Stimulated activated naive B cell treated with anti-CD40 and anti-IgM and Interleukin-4, amounts not matched to agents 10 μg/mL and 1 μg/mL and 100 μg/mL, for 72 hours (primary cell): ENCODE measurements around the gene NRXN3.

Source experiments
- ATAC-seq, 2 donors: fragments of 150-1000 bp; cut with Tn5 transposase; replicated peaks; 2 replicates each; pipeline ENCODE4 v1.10.0; 2021; ENCODE audit warnings: moderate library complexity in 1 of 2
- DNase-seq: peaks from one replicate; pipeline ENCODE4 v3.0.0; 2021
- H3K27ac Mint-ChIP-seq: one replicate; pipeline ENCODE4 v1.8.0; 2022; ENCODE audit warnings: mild to moderate bottlenecking, mixed read lengths
- H3K27me3 Mint-ChIP-seq, 2 donors: one replicate each; pipeline ENCODE4 v1.8.0; 2022; ENCODE audit warnings: mixed read lengths in 2 of 2
- H3K36me3 Mint-ChIP-seq, 2 donors: one replicate each; pipeline ENCODE4 v1.8.0; 2022; ENCODE audit warnings: mixed read lengths in 2 of 2, mild to moderate bottlenecking in 1 of 2
- H3K4me1 Mint-ChIP-seq, 2 donors: one replicate each; pipeline ENCODE4 v1.8.0; 2022; ENCODE audit warnings: mixed read lengths in 2 of 2, mild to moderate bottlenecking in 1 of 2
- H3K4me3 Mint-ChIP-seq, 2 donors: one replicate each; pipeline ENCODE4 v1.8.0; 2022; ENCODE audit warnings: mild to moderate bottlenecking in 2 of 2, mixed read lengths in 2 of 2, moderate library complexity in 1 of 2
- H3K9me3 Mint-ChIP-seq, 2 donors: one replicate each; pipeline ENCODE4 v1.8.0; 2022; ENCODE audit warnings: mixed read lengths in 2 of 2, mild to moderate bottlenecking in 1 of 2

NRXN3 gene

DNA sequence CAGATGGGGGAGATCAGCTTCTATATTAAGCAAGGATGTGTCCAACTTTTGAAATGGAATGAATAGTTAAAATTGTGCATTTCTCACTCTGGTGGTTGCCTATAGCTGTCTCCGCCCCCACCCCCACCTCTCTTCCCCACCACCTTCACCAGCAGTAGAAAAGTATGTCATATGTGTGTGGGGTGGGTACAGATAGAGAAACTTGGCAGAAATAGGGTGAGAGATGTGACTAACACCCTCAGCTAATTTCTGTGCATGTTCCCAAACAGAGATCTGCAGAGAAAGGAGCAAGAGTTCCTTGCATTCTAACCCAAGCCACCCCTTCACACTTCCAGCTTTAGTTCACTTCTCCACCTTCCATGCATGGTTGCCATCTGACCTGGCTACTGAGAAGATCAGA is 980.1 kb downstream of the NRXN3 start:
- H3K36me3 Mint-ChIP-seq, result no peaks in the 10 kb centered on the region
- H3K4me3 Mint-ChIP-seq, result no peak overlapping the region
- no peaks in the 10 kb centered on the region for H3K27me3 Mint-ChIP-seq
- peaks cover 3% of the 10 kb centered on the region in 2 donors for H3K9me3 Mint-ChIP-seq
- DNase-seq, result no peak
- no peak for ATAC-seq
- no peak overlapping the region for H3K27ac Mint-ChIP-seq
- no peaks in the 10 kb centered on the region for H3K4me1 Mint-ChIP-seq

- H3K36me3 Mint-ChIP-seq, result no peaks in the 10 kb centered on the region
- no peak for ATAC-seq
- DNase-seq, result no peak
- no peaks in the 10 kb centered on the region for H3K4me1 Mint-ChIP-seq
- no peak overlapping the region for H3K4me3 Mint-ChIP-seq
- no peak overlapping the region for H3K27ac Mint-ChIP-seq
- H3K9me3 Mint-ChIP-seq, result peaks cover 0 to 3% of the 10 kb centered on the region in 2 donors
- no peaks in the 10 kb centered on the region for H3K27me3 Mint-ChIP-seq
Measured at GRCh38 chr14:79157369-79157768, 987.2 kb downstream of the NRXN3 start.

- H3K4me1 Mint-ChIP-seq, result no peaks in the 10 kb centered on the region
- no peak overlapping the region for H3K27ac Mint-ChIP-seq
- no peak overlapping the region for H3K4me3 Mint-ChIP-seq
- DNase-seq, result no peak
- H3K27me3 Mint-ChIP-seq, result no peaks in the 10 kb centered on the region
- no peaks in the 10 kb centered on the region for H3K36me3 Mint-ChIP-seq
- peaks cover 4 to 8% of the 10 kb centered on the region in 2 donors for H3K9me3 Mint-ChIP-seq
- no peak for ATAC-seq
Measured at GRCh38 chr14:79161571-79161970, 991.4 kb downstream of the NRXN3 start.

DNA sequence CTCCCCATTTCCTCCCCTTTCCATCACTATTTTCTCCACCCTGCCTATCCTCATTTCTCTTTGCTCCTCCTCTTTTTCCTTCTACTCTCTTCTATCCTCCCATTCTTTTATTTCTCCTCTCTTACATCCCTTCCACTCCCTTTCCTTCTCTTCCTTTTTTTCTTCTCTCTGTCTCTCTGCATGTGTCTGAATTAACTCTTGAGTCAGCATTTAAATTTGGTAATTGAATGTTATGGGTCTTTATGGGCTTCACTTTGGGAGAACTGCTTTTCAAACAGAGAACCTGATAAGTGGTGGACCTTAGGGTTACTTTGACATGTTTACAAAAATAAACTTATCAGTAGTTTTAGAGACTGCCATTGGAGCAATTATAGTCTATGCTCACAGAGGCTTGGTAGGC is 992.7 kb downstream of the NRXN3 start:
- Mint-ChIP-seq H3K4me1 (no peaks in the 10 kb centered on the region), H3K9me3 (peaks cover 4 to 8% of the 10 kb centered on the region in 2 donors), H3K27ac (no peak overlapping the region), H3K4me3 (no peak overlapping the region), H3K27me3 (no peaks in the 10 kb centered on the region), H3K36me3 (no peaks in the 10 kb centered on the region)
- ATAC-seq (no peak), DNase-seq (no peak)

GRCh38 chr14:79165471-79166090 is 995.4 kb downstream of the NRXN3 start:
- no peaks in the 10 kb centered on the region for H3K27me3 Mint-ChIP-seq
- DNase-seq, result no peak
- H3K4me1 Mint-ChIP-seq, result no peaks in the 10 kb centered on the region
- H3K4me3 Mint-ChIP-seq, result no peak overlapping the region
- ATAC-seq, result no peak
- no peak overlapping the region for H3K27ac Mint-ChIP-seq
- H3K9me3 Mint-ChIP-seq, result peaks cover 8% of the 10 kb centered on the region in 2 donors
- H3K36me3 Mint-ChIP-seq, result no peaks in the 10 kb centered on the region

DNA sequence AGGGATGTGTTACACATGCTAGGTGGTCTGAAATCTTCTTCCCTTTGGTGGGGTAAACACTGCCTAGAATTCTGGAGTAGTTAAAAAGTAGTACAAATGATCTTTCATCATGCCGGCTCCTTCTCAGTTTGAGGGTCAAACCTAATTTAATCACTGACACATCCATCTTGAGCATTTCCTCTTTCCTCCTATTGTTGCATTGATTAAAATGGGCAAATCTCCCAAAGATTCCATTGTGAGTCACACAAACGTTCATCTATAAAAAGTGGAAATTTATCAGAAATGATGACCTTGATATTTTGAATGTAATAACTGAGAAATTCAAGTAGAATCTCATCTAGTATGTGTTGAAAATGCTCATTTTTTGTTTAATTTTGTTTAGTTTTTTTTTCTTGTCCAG is 996.0 kb downstream of the NRXN3 start:
- Mint-ChIP-seq H3K27me3 (no peaks in the 10 kb centered on the region), H3K4me1 (no peaks in the 10 kb centered on the region), H3K36me3 (no peaks in the 10 kb centered on the region), H3K4me3 (no peak overlapping the region), H3K9me3 (peaks cover 8% of the 10 kb centered on the region in 2 donors), H3K27ac (no peak overlapping the region)
- DNase-seq (no peak), ATAC-seq (no peak)

- no peak overlapping the region for H3K4me3 Mint-ChIP-seq
Measured at GRCh38 chr14:79167957-79168356, 997.8 kb downstream of the NRXN3 start.

GRCh38 chr14:79175671-79176070 is 1005.5 kb downstream of the NRXN3 start:
- ATAC-seq, result no peak

More at GRCh38 chr14:79167957-79168356, 997.8 kb downstream of the NRXN3 start:
- peaks cover under 1 to 6% of the 10 kb centered on the region in 2 donors for H3K9me3 Mint-ChIP-seq
- ATAC-seq (no peak), DNase-seq (no peak)
- no peak overlapping the region for H3K27ac Mint-ChIP-seq
- no peaks in the 10 kb centered on the region for H3K36me3 Mint-ChIP-seq
- no peaks in the 10 kb centered on the region for H3K4me1 Mint-ChIP-seq
- H3K27me3 Mint-ChIP-seq, result no peaks in the 10 kb centered on the region

GRCh38 chr14:79177106-79177505 is 1006.9 kb downstream of the NRXN3 start:
- Mint-ChIP-seq H3K9me3 (peaks cover 0 to 5% of the 10 kb centered on the region in 2 donors), H3K36me3 (no peaks in the 10 kb centered on the region), H3K4me1 (no peaks in the 10 kb centered on the region), H3K27me3 (no peaks in the 10 kb centered on the region), H3K4me3 (no peak overlapping the region), H3K27ac (no peak overlapping the region)
- DNase-seq (no peak), ATAC-seq (no peak)

More at GRCh38 chr14:79175671-79176070, 1005.5 kb downstream of the NRXN3 start:
- no peaks in the 10 kb centered on the region for H3K4me1 Mint-ChIP-seq
- no peak overlapping the region for H3K27ac Mint-ChIP-seq
- H3K27me3 Mint-ChIP-seq, result no peaks in the 10 kb centered on the region
- no peak for DNase-seq
- H3K9me3 Mint-ChIP-seq, result peaks cover 0 to 5% of the 10 kb centered on the region in 2 donors
- no peak overlapping the region for H3K4me3 Mint-ChIP-seq
- no peaks in the 10 kb centered on the region for H3K36me3 Mint-ChIP-seq

DNA sequence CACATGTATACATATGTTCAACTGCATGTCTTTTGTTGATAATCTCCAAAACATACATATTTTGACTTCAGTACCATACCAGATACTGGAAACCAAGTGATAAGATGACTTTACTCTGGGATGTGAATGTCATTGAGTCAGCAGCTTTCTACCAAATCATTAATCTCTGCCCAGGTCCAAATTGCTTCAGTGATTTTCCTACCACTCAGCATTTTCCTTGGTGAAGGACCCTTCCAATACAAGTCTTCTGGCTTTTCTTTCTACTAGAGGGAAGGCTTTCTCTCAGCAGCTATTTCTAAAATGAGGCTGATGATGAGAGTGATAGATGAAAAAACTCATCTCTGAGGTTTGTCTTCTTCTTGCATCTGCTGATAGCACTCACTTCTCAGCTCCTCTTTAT is 1008.5 kb downstream of the NRXN3 start:
- ATAC-seq, result no peak

GRCh38 chr14:79179985-79180384 is 1009.8 kb downstream of the NRXN3 start:
- DNase-seq (no peak), ATAC-seq (no peak)
- Mint-ChIP-seq H3K4me1 (no peaks in the 10 kb centered on the region), H3K27ac (no peak overlapping the region), H3K27me3 (no peaks in the 10 kb centered on the region), H3K4me3 (no peak overlapping the region), H3K36me3 (no peaks in the 10 kb centered on the region), H3K9me3 (peaks cover 0 to 5% of the 10 kb centered on the region in 2 donors)

More for the DNA sequence above, 1008.5 kb downstream of the NRXN3 start:
- Mint-ChIP-seq H3K27ac (no peak overlapping the region), H3K36me3 (no peaks in the 10 kb centered on the region), H3K9me3 (peaks cover 0 to 5% of the 10 kb centered on the region in 2 donors), H3K4me3 (no peak overlapping the region), H3K27me3 (no peaks in the 10 kb centered on the region), H3K4me1 (no peaks in the 10 kb centered on the region)
- DNase-seq, result no peak

GRCh38 chr14:79180656-79181055 is 1010.5 kb downstream of the NRXN3 start:
- H3K4me3 Mint-ChIP-seq, result no peak overlapping the region
- H3K9me3 Mint-ChIP-seq, result peaks cover 0 to 5% of the 10 kb centered on the region in 2 donors
- H3K4me1 Mint-ChIP-seq, result no peaks in the 10 kb centered on the region

GRCh38 chr14:79186523-79186922 is 1016.4 kb downstream of the NRXN3 start:
- DNase-seq (no peak), ATAC-seq (no peak)
- H3K36me3 Mint-ChIP-seq, result no peaks in the 10 kb centered on the region
- H3K9me3 Mint-ChIP-seq, result peaks cover 0 to 3% of the 10 kb centered on the region in 2 donors
- no peak overlapping the region for H3K27ac Mint-ChIP-seq
- H3K4me1 Mint-ChIP-seq, result no peaks in the 10 kb centered on the region
- no peaks in the 10 kb centered on the region for H3K27me3 Mint-ChIP-seq
- no peak overlapping the region for H3K4me3 Mint-ChIP-seq

More at GRCh38 chr14:79180656-79181055, 1010.5 kb downstream of the NRXN3 start:
- no peak for DNase-seq
- H3K27ac Mint-ChIP-seq, result no peak overlapping the region
- H3K27me3 Mint-ChIP-seq, result no peaks in the 10 kb centered on the region
- no peak for ATAC-seq
- H3K36me3 Mint-ChIP-seq, result no peaks in the 10 kb centered on the region

GRCh38 chr14:79193689-79194477 is 1023.7 kb downstream of the NRXN3 start:
- H3K27me3 Mint-ChIP-seq, result no peaks in the 10 kb centered on the region
- H3K4me3 Mint-ChIP-seq, result no peak overlapping the region
- no peaks in the 10 kb centered on the region for H3K4me1 Mint-ChIP-seq
- H3K9me3 Mint-ChIP-seq, result peaks cover 0 to 1% of the 10 kb centered on the region in 2 donors
- H3K36me3 Mint-ChIP-seq, result no peaks in the 10 kb centered on the region
- ATAC-seq (no peak), DNase-seq (no peak)
- H3K27ac Mint-ChIP-seq, result no peak overlapping the region

- ATAC-seq, result no peak
- Mint-ChIP-seq H3K4me3 (no peak overlapping the region), H3K27me3 (no peaks in the 10 kb centered on the region), H3K27ac (no peak overlapping the region), H3K36me3 (no peaks in the 10 kb centered on the region), H3K9me3 (peaks cover 5% of the 10 kb centered on the region in 2 donors), H3K4me1 (no peaks in the 10 kb centered on the region)
- no peak for DNase-seq
Measured at GRCh38 chr14:79196216-79196615, 1026.0 kb downstream of the NRXN3 start.
